ENCODE measurements around the gene NTNG1. TPM values are rescaled to one million over a fixed set of nuclear protein-coding genes. Genes with fewer than 3 reads are reported as not detected.

The NTNG1 gene
- total and polyA plus RNA-seq, 10 of the 15 experiments (the other 5 are each of a cell fraction or from before 2014, with no cell fraction given): 0.18 to 2.3 (median 1.1) TPM; not detected in 1

DNA sequence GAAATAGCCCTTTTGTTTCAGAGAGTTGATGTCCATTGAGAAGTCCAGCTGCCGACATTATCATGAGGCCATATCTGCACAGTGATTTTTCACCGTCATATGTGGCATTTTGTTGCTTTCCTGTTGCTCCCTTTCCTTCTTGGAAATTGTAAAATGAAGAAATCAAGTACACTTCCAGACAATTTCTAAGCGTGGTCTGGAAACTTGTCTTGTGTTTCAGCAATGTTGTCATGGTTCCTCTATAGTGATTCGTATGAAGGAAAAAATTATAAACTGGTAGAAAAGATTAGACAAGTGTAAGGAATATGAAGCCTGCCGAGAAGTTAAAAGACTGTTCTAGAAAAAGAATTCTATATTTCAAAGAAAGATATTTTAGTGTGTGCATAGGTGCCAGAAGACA lies 17.7 kb downstream of the NTNG1 start:
- TF ChIP-seq SREBF1 (IDR thresholded peaks at IDR 0.05; ENCODE audit: low read length) (no peak), CBX5 (IDR thresholded peaks at IDR 0.05; ENCODE audit: low read depth) (no peak), BHLHE40 (IDR thresholded peaks at IDR 0.05; ENCODE audit: borderline replicate concordance in 1 of 2, low read depth in 2 of 2, low read length in 1 of 2) (no peak), GATAD2B (conservative IDR thresholded peaks at IDR 0.05; ENCODE audit: low read depth) (no peak), LARP7 (IDR thresholded peaks at IDR 0.05) (no peak), STAT1 (conservative IDR thresholded peaks at IDR 0.05) (no peak), MTA3 (IDR thresholded peaks at IDR 0.05; ENCODE audit: borderline replicate concordance, low read length) (no peak), CHD1 (IDR thresholded peaks at IDR 0.05; ENCODE audit: low read depth, low read length) (no peak), IKZF2 (IDR thresholded peaks at IDR 0.05) (no peak)
- TF ChIP-seq, protein P1, sequence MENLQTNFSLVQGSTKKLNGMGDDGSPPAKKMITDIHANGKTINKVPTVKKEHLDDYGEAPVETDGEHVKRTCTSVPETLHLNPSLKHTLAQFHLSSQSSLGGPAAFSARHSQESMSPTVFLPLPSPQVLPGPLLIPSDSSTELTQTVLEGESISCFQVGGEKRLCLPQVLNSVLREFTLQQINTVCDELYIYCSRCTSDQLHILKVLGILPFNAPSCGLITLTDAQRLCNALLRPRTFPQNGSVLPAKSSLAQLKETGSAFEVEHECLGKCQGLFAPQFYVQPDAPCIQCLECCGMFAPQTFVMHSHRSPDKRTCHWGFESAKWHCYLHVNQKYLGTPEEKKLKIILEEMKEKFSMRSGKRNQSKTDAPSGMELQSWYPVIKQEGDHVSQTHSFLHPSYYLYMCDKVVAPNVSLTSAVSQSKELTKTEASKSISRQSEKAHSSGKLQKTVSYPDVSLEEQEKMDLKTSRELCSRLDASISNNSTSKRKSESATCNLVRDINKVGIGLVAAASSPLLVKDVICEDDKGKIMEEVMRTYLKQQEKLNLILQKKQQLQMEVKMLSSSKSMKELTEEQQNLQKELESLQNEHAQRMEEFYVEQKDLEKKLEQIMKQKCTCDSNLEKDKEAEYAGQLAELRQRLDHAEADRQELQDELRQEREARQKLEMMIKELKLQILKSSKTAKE (IDR thresholded peaks at IDR 0.05; ENCODE audit: low read depth, poor library complexity, severe bottlenecking): no peak
- TF ChIP-seq, protein P2, sequence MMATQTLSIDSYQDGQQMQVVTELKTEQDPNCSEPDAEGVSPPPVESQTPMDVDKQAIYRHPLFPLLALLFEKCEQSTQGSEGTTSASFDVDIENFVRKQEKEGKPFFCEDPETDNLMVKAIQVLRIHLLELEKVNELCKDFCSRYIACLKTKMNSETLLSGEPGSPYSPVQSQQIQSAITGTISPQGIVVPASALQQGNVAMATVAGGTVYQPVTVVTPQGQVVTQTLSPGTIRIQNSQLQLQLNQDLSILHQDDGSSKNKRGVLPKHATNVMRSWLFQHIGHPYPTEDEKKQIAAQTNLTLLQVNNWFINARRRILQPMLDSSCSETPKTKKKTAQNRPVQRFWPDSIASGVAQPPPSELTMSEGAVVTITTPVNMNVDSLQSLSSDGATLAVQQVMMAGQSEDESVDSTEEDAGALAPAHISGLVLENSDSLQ (IDR thresholded peaks at IDR 0.05): no peak
- no peaks in the 10 kb centered on the region for H3K27me3 ChIP-seq (replicated peaks in 1 of 2; ENCODE audit: control insufficient read depth in 2 of 2, insufficient read depth in 2 of 2, low read length in 1 of 2)
- H3K79me2 ChIP-seq (ENCODE audit: control insufficient read depth, insufficient read depth, low read length): no peaks in the 10 kb centered on the region
- DNase-seq (ENCODE audit: low read depth, low spot score): no peak
- ChIA-PET POLR2A (no interaction called here), RAD21 (ENCODE audit: unreplicated experiment) (no interaction called here), CTCF (no interaction called here), SMC1A (ENCODE audit: uncharacterized antibody, unreplicated experiment) (no interaction called here)
- no peaks in the 10 kb centered on the region for H3K9me3 ChIP-seq (replicated peaks; ENCODE audit: control insufficient read depth, insufficient read depth, low read length)
- no peaks in the 10 kb centered on the region for H3K36me3 ChIP-seq (ENCODE audit: control insufficient read depth in 2 of 2, insufficient read depth in 2 of 2, low read length in 1 of 2)
- no peak overlapping the region for H2AFZ ChIP-seq (ENCODE audit: control insufficient read depth, low read depth, low read length)
- no peak overlapping the region for H3K27ac ChIP-seq (ENCODE audit: control insufficient read depth, insufficient read depth)
- intact Hi-C loops (cut with micrococcal nuclease; ENCODE audit: unreplicated experiment) (no loop called here), in situ Hi-C loops (cut with MboI) (no loop called here)
- 52% methylated on average over 5 of the region's 5 CpGs for WGBS (ENCODE audit: insufficient coverage, insufficient replicate concordance, low lambda C conversion rate, missing lambda C conversion rate)
- no peaks in the 10 kb centered on the region for H3K4me1 ChIP-seq (ENCODE audit: control insufficient read depth, insufficient read depth, low read length)
- H3K9ac ChIP-seq (ENCODE audit: control insufficient read depth, insufficient read depth, low read length): no peak overlapping the region
- no TSS peak for BruUV-seq (replicated peaks)
- H3K4me3 ChIP-seq: no peak overlapping the region
- no peaks in the 10 kb centered on the region for H4K20me1 ChIP-seq (ENCODE audit: control insufficient read depth, insufficient read depth)
- ATAC-seq: no peak
- FAIRE-seq: no peak
- H3K4me2 ChIP-seq (ENCODE audit: control insufficient read depth, insufficient read depth): no peak overlapping the region
